Muscle of arm (tissue), 12 donors: ENCODE results near the gene CAND2. TPM values are rescaled to one million over a fixed set of nuclear protein-coding genes. Genes with fewer than 3 reads are reported as not detected.
"Not testable (repeated sequence)": the region's sequence is repeated elsewhere in the genome, so short reads cannot be mapped to it uniquely, and the experiment has no call there.

ENCODE experiments used
- DNase-seq: peaks from one replicate; pipeline ENCODE4 v3.0.0-alpha.2; 2013
- polyA plus RNA-seq, 12 donors: library from polyadenylated mRNA; unstranded; fragments of 120-200 nt; gene quantifications; one replicate each; pipeline ENCODE4 v1.2.1, GENCODE V29; 2013; ENCODE audit not compliant: insufficient read length in 12 of 12

Gene CAND2
- polyA plus RNA-seq, 12 donors, result 15.8 to 54.5 (median 35.0) TPM; not detected in 1

DNA sequence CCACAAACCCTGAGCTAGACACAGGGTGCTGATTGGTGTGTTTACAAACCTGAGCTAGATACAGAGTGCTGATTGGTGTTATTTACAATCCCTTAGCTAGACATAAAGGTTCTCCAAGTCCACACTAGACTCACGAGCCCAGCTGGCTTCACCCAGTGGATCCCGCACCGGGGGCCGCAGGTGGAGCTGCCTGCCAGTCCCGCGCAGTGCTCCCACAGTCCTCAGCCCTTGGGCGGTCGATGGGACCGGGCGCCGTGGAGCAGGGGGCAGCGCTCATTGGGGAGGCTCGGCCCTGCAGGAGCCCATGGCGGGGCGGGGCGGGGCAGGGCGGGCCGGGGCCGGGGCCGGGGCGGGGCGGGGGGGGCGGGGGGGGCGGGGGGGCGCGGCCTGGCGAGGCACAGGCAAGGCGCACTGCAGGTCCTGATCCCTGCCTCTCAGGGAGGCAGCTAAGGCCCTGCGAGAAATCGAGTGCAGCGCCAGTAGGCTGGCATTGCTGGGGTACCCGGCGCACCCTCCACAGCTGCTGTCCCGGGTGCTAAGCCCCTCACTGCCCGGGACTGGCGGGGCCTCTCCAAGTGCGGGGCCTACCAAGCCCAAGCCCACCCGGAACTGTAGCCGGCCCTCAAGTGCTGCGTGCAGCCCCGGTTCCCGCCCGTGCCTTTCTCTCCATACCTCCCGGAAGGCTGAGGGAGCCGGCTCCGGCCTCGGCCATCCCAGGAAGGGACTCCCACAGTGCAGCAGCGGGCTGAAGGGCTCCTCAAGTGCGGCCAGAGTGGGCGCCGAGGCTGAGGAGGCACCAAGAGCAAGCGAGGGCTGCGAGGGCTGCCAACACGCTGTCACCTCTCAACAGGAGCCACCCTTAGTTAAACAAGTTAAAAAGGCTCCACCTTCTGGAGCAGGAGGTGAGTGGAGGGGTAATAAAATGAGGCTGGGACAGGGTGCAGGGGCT is 27.6 kb upstream of the CAND2 start:
- DNase-seq, result no peak

DNA sequence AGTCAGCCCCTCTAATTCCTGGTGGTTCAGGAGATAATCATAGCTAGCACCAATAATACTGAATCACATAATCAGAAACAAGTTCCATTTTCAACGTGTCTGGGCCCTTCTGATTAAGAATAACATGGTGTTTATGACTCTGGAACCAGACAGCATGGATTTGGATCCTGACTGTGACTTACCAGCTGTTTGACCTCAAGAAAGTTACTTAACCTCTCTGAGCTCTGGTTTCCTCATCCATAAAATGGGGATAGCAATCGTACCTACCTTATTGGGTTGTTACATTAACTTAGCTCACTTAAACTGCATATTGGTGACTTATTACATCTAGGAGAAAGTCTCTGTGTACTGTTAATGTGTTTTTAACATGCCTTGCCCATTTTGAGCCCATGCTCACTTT is 26.7 kb upstream of the CAND2 start:
- no peak for DNase-seq

DNA sequence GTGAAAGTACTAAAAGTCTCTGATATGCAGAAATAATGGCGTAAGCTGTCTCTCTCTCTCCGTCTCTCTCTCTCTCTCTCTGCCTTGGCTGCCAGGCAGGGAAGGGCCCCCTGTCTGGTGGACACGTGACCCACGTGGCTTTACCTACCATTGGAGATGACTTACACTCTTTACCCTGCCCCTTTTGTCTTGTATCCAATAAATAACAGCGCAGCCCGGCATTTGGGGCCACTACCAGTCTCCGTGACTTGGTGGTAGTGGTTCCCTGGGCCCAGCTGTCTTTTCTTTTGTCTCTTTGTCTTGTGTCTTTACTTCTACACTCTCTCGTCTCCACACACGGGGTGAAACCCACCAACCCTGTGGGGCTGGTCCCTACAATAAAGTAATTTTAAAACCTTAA is 25.2 kb upstream of the CAND2 start:
- no peak for DNase-seq

DNA sequence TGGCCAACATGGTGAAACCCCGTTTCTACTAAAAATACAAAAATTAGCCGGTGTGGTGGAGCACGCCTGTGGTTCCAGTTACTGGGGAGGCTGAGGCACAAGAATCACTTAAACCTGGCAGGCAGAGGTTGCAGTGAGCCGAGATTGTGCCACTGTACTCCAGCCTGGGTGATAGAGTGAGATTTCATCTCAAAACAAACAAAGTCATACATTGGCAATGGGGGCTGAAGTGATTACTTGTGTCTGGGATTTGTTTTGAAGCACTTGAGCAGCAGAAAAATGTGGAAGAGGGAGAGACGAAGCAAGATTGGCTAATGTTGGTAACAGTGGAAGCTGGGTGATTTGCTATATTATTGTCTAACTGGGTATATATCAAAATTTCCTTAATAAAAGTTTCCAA is 24.0 kb upstream of the CAND2 start:
- DNase-seq, result no peak

DNA sequence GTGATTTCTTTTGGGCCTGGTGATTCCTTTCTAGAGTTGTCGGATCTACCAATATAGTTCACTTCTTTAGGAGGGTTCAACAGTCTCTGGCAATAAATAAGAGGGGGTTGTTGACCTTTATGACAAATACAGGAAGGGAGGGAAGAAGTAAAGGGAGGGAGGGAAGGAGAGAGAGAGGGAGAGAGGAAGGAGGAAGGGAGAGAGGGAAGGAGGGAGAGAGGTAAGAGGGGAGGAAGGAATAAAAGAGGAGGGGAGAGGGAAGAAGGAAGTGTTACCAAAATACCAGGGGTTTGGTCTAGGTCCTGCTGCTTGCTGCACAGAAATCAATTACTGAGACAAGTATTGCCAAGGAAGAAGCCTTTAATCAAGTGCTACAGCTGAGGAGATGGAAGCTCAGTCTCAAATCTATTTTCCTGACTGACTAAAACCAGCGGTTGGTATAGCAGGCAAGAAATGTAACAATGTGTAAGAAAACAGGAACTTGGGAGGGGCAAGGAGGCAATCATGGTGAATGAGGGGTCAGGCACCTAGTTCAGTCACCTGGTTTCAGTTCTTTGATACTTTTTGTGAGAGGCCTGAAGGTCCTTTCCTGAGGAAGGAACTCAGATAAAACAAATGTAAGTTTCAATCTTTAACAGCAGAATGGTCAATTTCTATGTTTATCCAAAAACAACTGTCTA is 23.3 kb upstream of the CAND2 start:
- no peak for DNase-seq

DNA sequence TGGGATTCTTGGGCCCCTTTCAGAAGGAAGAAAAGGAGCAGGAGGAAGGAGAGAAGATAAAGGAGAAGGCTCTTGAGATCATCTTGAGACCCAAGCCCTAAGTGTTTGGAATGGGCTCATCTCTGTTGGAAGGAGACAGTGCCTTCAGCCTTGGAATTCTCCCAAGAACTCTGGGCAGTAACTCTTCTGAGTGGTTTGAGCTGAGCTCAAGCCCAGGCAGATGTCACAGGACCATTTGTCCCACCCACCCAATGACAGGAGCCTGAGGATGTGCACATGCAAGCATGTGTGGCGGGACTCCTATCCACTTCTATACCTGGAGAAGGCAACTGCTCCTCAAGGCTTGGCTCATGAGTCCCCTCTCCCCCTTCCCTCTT is 22.8 kb upstream of the CAND2 start:
- DNase-seq, result no peak

DNA sequence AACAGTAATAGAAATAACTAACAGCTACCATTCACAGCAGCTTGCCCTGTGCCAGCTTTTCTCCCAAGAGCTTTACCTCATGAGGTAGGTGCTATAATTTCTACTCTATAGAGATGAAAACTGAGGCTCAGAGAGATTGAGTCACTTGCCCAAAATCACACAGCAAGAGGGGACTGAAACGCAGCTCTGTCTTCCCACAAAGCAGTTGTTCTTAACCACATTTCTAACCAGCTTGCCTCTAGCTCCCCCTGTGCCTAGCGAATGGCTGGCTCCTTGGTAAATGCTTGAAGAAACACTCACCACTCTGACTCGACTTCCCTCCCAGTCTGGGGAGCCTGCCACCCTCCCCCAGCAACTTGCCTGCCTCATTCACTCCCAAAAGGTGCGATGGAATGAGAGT is 21.9 kb upstream of the CAND2 start:
- no peak for DNase-seq

DNA sequence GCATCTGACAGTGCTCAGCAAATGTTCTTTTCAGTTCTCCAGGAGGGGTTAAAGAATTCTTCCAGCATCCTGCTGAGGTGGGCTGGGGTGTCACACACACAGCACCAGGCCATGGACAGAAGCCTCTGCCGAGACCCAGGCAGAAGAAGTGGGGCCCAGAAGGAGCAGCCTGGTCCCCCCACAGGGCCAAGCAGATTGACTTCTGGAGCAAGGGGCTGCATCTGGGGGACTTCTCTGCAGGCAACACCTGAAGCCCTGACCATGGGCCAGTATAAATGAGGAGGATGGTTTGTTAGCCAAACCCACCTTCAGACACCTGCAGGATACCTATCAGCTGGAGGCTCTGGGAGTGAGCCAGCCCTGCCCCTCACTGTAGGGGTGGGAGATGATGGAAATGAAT is 21.3 kb upstream of the CAND2 start:
- DNase-seq, result no peak

DNA sequence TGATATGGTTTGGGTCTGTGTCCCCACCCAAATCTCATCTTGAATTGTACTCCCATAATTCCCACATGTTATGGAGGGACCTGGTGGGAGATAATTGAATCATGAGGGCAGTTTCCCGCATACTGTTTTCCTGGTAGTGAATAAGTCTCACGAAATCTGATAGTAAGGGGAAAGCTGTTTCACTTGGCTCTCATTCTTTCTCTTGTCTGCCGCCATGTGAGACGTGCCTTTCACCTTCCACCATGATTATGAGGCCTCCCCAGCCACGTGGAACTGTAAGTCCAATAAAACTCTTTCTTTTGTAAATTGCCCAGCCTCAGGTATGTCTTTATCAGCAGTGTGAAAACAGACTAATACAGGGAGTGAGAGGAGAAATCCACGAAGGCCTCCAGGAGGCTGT is 20.5 kb upstream of the CAND2 start:
- not testable (repeated sequence) for DNase-seq

DNA sequence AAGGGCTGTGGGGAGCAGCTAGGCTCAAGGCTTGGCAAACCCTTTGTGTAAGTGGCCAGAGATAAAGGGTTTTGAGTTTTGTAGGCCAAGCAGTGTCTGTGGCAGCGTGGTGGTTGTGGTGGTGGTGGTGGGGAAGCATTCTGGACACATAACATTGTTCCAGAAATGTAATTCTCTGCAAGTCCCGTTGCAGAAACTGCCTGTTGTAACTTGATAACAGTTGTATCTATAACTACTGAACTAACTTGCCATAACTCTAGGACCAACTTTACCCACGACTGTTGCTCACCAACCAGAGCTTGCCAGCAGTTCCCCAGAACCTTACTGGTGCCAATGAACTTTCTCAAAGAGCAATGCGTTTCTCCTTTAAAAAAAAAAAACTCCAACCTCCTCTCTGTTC is 19.3 kb upstream of the CAND2 start:
- no peak for DNase-seq

DNA sequence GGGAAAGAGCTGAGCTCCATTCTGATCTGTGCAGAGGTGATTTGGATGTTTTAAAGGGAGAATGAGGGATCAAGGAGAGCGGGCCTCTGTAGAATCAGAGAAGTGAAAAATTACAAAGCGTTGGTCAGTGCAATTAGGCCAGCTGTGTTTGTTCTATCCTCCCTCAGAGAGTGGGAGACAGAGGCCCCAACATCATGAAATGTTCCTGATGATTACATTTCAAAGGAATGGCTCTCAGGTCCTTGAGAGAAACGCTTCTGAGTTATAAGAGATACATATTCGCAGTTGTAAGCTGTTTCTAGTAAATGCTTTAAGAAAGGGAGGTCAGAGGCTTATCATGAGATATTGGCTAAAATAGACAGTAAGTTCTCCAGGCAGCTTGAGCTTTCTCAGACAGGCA is 15.7 kb upstream of the CAND2 start:
- no peak for DNase-seq

DNA sequence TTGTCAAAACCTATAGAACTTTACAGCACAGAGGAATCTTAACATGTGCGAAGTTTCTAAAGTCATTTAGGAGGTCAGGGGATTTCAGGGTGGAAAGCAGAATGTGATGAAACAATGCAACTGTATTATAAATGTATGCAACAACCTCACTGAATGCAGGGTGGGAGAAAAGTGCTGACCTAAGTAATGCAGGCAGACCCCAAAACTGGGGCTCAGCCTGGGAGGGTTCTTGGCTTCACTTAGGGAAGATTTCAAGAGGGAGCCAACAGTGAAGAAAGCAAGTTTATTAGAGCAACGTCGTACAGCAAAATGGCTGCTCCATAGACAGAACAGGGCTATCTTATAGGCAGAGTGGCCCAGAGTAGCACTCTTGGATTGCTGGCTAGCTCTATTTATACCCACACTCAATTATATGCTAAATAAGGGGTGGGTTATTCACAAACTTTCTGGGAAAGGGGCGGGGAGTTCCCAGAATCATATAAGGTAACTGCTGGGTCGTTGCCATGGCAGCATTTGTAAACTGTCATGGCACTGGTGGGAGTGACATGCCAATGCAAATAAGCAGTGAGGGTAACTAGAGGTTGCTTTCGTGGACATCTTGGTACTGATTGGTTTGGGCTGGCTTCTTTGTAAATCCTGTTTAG is 14.2 kb upstream of the CAND2 start:
- DNase-seq, result no peak

DNA sequence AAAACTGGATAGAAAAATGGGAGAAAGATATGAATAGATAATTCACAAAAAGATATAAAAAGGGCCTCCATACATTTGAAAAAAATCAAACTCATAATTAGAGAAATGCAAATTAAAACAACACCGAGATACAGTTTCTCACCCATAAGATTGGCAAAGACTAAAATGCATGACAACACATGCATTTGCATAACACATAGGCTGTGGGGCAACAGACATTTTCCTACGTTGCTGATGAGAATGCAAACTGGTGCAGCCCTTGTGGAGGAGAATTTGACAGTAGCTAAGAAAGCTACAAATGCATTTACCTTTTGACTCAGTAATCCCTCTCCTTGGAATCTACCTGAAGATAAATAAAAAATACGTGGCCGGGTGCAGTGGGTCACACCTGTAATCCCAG is 11.4 kb upstream of the CAND2 start:
- DNase-seq, result no peak

DNA sequence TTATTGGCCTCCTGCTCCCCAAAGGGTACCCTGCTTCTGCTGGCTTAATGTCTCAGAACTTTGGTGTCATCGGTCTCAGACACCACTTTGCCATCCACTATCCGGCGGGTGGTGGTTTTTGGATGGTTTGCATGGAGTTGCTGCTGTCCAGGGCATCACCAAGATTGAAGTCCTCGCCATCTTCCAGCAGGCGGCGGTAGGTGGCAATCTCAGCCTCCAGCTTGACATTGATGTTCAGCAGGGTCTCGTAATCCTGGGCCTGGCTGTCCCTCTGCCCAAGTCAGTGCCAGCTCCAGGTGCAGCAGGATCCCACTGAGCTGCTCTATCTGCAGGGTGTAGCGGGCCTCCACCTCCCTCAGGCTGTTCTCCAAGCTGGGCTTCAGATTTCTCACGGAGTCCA is 9.1 kb upstream of the CAND2 start:
- DNase-seq, result not testable (repeated sequence)

DNA sequence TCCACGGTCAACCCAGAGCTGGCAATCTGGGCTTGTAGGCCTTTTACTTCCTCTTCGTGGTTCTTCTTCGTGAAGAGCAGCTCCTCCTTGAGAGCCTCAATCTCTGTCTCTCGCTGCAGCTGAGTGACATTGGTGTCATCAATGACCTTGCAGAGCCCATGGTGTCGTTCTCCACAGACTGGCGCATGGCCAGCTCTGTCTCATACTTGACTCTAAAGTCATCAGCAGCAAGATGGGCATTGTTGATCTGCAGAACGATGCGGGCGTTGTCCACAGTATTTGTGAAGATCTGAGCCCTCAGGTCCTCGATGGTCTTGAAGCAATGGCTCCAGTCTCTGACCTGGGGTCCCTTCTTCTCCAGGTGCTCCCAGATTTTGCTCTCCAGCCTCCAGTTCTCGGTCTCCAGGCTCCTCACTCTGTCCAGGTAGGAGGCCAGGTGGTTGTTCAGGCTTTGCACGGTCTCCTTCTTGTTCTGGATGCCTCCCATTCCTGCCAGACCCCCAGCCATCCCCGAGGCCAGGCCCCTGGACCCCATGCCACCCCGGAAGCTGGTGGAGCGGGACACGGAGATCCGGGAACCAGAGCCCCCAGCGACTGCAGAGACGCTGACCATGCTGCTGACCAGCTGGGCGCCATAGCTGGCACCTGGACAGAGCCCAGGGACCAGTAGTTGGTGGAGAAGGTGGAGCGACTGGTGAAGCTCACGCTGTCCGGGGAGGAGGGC is 8.4 kb upstream of the CAND2 start:
- DNase-seq, result not testable (repeated sequence)

DNA sequence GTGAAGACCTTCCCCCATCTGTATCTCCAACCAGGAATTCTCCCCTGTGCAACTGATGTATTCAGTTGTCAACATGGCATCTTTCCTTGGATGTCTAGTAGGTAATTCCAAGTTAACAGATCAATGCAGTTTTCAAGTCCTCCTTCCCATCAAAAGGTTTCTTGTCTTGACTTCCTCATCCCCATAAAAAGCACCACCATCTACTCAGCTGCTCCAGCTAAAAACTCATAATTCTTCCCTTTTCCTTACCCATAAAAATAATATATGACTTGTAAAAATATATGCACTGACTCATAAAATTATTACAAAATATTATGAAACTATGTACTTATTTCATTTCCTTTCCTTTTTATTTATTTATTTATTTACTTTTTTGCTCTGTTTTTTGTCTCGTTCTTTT is 5.0 kb upstream of the CAND2 start:
- no peak for DNase-seq

DNA sequence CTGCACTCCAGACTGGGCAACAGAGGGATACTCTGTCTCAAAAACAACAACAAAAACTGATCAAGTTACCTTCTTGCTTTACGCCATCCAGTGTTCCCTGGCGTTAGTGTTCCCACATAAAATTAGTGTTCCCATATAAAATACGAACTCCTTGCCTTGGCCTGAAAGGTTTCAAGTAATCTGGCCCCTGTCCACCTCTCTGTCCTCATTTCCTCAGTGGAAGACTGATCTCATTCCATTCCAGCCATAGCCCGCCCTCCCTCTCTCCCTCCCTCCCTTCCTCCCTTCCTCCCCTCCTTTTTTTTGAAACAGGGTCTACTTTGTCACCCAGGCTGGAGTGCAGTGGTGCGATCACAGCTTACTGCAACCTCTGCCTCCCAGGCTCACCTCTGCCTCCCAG is 2.8 kb upstream of the CAND2 start:
- DNase-seq, result no peak

DNA sequence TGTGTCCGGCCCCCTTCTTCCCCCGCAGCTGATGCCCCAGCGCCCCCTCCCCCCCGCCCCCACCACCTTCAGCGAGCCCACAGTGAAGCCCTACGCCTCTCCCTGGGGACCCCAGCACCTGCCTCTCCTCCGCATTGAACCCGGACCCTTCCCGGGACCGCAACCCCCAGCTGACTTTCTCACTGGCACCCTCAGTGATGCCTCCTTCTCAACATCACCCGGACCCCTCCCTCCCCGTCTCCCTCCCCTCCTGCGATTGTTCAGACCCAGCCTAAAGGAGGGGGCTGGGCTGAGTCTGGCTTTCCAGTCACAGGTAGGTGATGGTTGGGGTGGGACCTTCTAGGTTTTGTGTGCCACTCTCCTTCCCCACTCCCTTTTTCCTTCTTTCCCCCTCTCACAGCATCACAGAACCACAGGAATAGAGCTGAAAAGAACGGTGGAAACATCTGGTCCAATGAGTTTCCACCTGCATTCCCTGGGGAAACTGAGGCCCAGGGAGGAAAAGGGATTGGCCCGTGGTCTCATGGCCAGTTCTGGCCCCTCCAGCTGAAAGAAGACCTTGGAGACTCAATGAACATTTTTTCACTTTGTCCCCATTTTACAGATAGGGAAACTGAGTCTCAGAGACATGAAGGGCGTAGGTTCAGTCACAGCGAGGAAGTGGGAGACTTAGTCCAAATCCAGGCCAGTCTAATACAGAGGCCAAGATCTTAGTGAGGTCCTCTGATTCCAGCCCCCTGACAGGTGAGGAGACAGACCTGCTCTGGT is 828 bp downstream of the CAND2 start:
- no peak for DNase-seq

DNA sequence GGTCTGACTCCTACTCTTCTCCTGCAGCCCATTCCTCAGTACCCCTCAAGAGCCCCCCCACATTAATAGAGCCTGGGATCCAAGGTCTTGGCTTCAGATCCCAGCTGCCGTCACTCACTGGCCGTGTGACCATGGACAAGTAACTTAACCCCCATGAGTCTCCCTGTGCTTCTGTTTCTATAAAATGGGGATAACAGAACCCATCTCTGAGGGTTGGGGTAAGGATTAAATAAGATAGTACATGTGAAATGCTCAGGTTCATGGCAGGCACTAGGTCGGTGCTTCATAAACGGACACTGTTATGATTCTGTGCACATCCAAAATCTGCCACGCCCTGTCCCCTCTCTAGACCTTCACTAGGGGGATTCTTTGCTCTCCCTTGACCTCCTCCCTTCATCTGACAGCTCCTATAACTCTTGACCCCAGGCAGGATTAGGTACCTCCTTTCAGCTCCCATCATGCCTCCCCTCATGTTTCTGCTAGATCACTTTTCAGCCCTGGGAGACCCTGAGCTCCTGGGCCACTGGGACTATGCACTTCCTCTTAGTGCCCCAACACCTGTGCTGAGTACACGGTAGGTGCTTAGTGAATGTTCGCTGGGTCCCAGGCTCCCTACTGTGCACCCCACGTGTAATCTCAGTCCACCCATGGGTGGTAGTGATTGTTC is 1.5 kb downstream of the CAND2 start:
- no peak for DNase-seq

DNA sequence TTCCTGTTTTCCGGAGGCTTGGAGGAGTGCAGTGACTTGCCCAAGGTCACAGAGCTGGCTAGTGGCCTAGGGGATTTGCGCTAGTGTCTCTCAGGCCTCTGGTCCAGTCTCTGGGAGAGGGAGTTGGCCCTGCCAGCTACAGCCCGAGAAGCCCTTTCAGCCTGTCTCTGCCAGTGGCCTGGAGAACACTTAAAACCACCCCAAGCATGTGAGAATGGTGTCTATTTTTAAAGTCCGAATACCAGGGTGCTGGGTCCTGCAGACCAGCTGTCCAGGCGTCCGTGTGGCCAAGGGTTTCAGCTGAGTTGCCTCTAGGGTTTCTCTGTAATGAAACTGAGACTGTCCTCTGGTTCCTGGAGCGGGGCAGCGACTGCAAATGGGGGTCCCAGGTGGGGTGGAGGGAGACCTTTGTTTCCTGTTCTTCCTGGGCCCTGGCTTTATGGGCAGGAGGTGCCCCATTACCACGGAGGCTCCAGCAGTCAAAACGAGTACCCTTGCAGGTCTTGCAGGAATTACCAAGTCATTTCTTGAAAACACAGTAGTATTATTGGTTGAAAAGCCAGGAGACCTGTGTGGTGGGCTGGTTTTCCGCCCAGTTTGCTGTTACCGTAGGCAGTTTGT is 2.2 kb downstream of the CAND2 start:
- DNase-seq, result no peak
